Measurements from ENCODE around the gene PRSS22.

DNA sequence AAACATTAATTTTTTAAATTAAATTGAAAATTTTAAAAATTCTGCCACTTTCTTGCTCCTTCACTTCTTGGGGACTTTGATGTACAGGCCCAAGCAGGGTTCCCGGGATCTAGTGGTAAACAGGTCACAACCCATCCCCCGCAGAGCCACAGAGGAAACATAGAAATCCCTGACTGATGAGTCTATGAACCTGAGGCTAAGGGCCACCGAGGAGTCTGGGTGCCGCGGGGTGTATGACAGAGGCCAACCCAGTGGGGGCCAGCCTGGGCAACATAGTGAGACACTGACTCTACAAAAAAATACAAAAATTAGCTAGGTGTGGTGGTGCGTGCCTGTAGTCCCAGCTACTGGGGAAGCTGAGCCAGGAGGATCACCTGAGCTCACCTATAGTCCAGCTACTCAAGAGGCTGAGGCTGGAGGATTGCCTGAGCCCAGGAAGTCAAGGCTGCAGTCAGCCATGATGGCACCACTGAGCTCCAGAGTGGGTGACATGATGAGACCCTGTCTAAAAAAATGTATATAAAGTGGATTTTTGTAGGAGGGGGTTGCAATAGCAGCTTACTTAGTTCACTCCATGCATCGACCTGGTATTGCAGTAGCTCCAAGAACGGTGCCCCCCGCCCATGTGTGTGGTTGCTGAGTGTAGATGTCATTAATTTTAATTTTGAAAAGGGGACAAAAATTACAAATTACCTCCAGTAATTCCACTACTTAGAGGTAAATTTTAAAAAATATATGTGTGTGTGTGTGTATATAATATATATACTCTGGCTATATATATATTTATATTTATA lies 44.6 kb upstream of the PRSS22 start:
- TF ChIP-seq EZH2 (IDR thresholded peaks at IDR 0.05; ENCODE audit: borderline replicate concordance, low read length), result no peak
- TF ChIP-seq, protein P1, sequence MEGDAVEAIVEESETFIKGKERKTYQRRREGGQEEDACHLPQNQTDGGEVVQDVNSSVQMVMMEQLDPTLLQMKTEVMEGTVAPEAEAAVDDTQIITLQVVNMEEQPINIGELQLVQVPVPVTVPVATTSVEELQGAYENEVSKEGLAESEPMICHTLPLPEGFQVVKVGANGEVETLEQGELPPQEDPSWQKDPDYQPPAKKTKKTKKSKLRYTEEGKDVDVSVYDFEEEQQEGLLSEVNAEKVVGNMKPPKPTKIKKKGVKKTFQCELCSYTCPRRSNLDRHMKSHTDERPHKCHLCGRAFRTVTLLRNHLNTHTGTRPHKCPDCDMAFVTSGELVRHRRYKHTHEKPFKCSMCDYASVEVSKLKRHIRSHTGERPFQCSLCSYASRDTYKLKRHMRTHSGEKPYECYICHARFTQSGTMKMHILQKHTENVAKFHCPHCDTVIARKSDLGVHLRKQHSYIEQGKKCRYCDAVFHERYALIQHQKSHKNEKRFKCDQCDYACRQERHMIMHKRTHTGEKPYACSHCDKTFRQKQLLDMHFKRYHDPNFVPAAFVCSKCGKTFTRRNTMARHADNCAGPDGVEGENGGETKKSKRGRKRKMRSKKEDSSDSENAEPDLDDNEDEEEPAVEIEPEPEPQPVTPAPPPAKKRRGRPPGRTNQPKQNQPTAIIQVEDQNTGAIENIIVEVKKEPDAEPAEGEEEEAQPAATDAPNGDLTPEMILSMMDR (conservative IDR thresholded peaks at IDR 0.05 in 1 of 2, IDR thresholded peaks at IDR 0.05 in 1 of 2; ENCODE audit: extremely low read depth in 1 of 2, insufficient read depth in 1 of 2, low read depth in 1 of 2, low read length in 2 of 2), result no peak
